K562 (cell line): ENCODE measurements around the gene RSPH6A. TPM values are rescaled to one million over a fixed set of nuclear protein-coding genes. Genes with fewer than 3 reads are reported as not detected.

Experiments
- CHCHD3 ChIP-seq: fragments of 250-450 bp; sonication (Bioruptor Pico); IDR thresholded peaks from 2 replicates; pipeline ENCODE4 v2.1.2; 2022; ENCODE audit warnings: mild to moderate bottlenecking
- EHMT2 ChIP-seq: fragments of 450-650 bp; IDR thresholded peaks from 2 replicates; pipeline ENCODE4 v1.6.1; 2018; ENCODE audit warnings: antibody characterized with exemption
- ELF2 ChIP-seq: fragments of 250-450 bp; sonication (Bioruptor Pico); IDR thresholded peaks from 2 replicates; pipeline ENCODE4 v1.5.0; 2021; ENCODE audit warnings: mild to moderate bottlenecking
- FOXJ3 ChIP-seq: sonication (generic); formaldehyde crosslinking; IDR thresholded peaks from 2 replicates; pipeline ENCODE4 v1.4.0; 2020; ENCODE audit warnings: mild to moderate bottlenecking, missing genetic modification reagents
- GATA2 ChIP-seq: sonication (generic); formaldehyde crosslinking; IDR thresholded peaks from 2 replicates; pipeline ENCODE4 v1.4.0; 2020; ENCODE audit warnings: mild to moderate bottlenecking, missing genetic modification reagents
- GTF2A2 ChIP-seq: IDR thresholded peaks from 2 replicates; pipeline ENCODE4 v1.6.1; 2016; ENCODE audit warnings: mild to moderate bottlenecking, missing genetic modification characterization, missing compliant biosample characterization
- HSF4 ChIP-seq: fragments of 250-450 bp; sonication (Bioruptor Pico); IDR thresholded peaks from 2 replicates; pipeline ENCODE4 v2.1.2; 2022; ENCODE audit warnings: mild to moderate bottlenecking, moderate library complexity, borderline replicate concordance
- MAZ ChIP-seq, 2 experiments: fragments of 450-650 bp in 1 of 2; sonication (generic) in 1 of 2; formaldehyde crosslinking; IDR thresholded peaks in 1 of 2; conservative IDR thresholded peaks in 1 of 2; 2 replicates each; pipeline versions ENCODE4 v1.4.0 to v1.5.0; 2020; ENCODE audit warnings: mild to moderate bottlenecking in 1 of 2, missing genetic modification reagents in 1 of 2
- PURB ChIP-seq: sonication (generic); formaldehyde crosslinking; IDR thresholded peaks from 2 replicates; pipeline ENCODE4 v1.9.0; 2021; ENCODE audit warnings: low read depth, mild to moderate bottlenecking, missing genetic modification reagents
- RBM34 ChIP-seq: fragments of 200-400 bp; formaldehyde crosslinking; IDR thresholded peaks from 2 replicates; pipeline ENCODE4 v1.6.1; 2018; ENCODE audit warnings: low read length, borderline replicate concordance; ENCODE audit not compliant: insufficient read depth
- RUNX1 ChIP-seq: sonication (generic); IDR thresholded peaks from 2 replicates; pipeline ENCODE4 v1.6.1; 2016; ENCODE audit warnings: antibody characterized with exemption, low read depth
- SMARCE1 ChIP-seq: fragments of 450-650 bp; IDR thresholded peaks from 2 replicates; pipeline ENCODE4 v1.7.1; 2016; ENCODE audit warnings: mild to moderate bottlenecking
- TEAD1 ChIP-seq, 2 experiments: fragments of 450-650 bp in 1 of 2; sonication (generic) in 1 of 2; formaldehyde crosslinking; IDR thresholded peaks; 2 replicates each; pipeline versions ENCODE4 v1.4.0 to v1.8.0; 2020 to 2022; ENCODE audit warnings: mild to moderate bottlenecking in 2 of 2, missing genetic modification reagents in 1 of 2
- THRB ChIP-seq: fragments of 450-650 bp; formaldehyde crosslinking; conservative IDR thresholded peaks from 2 replicates; pipeline ENCODE4 v1.4.0; 2022; ENCODE audit warnings: mild to moderate bottlenecking, missing genetic modification characterization
- ZNF253 ChIP-seq: fragments of 250-450 bp; sonication (Bioruptor Pico); conservative IDR thresholded peaks from 2 replicates; pipeline ENCODE4 v1.6.1; 2021; ENCODE audit warnings: mild to moderate bottlenecking
- ZNF316 ChIP-seq: fragments of 450-650 bp; IDR thresholded peaks from 2 replicates; pipeline ENCODE4 v1.6.1; 2016
- ZNF589 ChIP-seq: fragments of 200-800 bp; sonication (Bioruptor generic); IDR thresholded peaks from 2 replicates; pipeline ENCODE4 v1.6.1; 2016; ENCODE audit warnings: low read depth, missing genetic modification characterization, missing compliant biosample characterization
- polyA plus RNA-seq, 8 experiments: library from polyadenylated mRNA; depleted of rRNA in 4 of 8; stranded (reverse) in 5 of 8; unstranded in 3 of 8; fragments of >200 nt; fragmentation: Nextera tagmentation in 2 of 8; fragmentation: Illumina TruSeq in 1 of 8; extraction: Ambion mirVana in 2 of 8; extraction: Trizol in 1 of 8; gene quantifications; 2 replicates each; pipeline versions ENCODE4 v1.2.1 to v1.2.3, GENCODE V29; 2011 to 2014; ENCODE audit warnings: inconsistent platforms in 1 of 8, missing spikeins in 1 of 8
- total RNA-seq, 7 experiments: library from RNA; depleted of rRNA in 6 of 7; stranded (reverse); fragments of >200 nt in 6 of 7; fragmentation: Illumina TruSeq in 2 of 7; extraction: Trizol in 2 of 7; gene quantifications; 2 replicates each; pipeline versions ENCODE4 v1.2.1 to v1.2.3, GENCODE V29; 2011 to 2021; ENCODE audit warnings: low replicate concordance in 1 of 7
- TF ChIP-seq, protein P1 (sequence below), 2 experiments: fragments of 450-650 bp; conservative IDR thresholded peaks; 2 replicates each; pipeline ENCODE4 v1.6.1; 2017; ENCODE audit warnings: mild to moderate bottlenecking in 2 of 2, moderate library complexity in 2 of 2
- TF ChIP-seq, protein P2 (sequence below): fragments of 250-450 bp; sonication (Bioruptor Pico); IDR thresholded peaks from 2 replicates; pipeline ENCODE4 v1.5.0; 2021; ENCODE audit warnings: mild to moderate bottlenecking, borderline replicate concordance
- TF ChIP-seq, protein P3 (sequence below): fragments of 250-450 bp; sonication (Bioruptor Pico); IDR thresholded peaks from 2 replicates; pipeline ENCODE4 v1.8.0; 2022; ENCODE audit warnings: inconsistent platforms

RSPH6A gene
- total and polyA plus RNA-seq, 9 of the 15 experiments (the other 6 are each of a cell fraction or from before 2014, with no cell fraction given): 0.03 to 0.15 (median 0.07) TPM; not detected in 5

- TF ChIP-seq, protein P1, sequence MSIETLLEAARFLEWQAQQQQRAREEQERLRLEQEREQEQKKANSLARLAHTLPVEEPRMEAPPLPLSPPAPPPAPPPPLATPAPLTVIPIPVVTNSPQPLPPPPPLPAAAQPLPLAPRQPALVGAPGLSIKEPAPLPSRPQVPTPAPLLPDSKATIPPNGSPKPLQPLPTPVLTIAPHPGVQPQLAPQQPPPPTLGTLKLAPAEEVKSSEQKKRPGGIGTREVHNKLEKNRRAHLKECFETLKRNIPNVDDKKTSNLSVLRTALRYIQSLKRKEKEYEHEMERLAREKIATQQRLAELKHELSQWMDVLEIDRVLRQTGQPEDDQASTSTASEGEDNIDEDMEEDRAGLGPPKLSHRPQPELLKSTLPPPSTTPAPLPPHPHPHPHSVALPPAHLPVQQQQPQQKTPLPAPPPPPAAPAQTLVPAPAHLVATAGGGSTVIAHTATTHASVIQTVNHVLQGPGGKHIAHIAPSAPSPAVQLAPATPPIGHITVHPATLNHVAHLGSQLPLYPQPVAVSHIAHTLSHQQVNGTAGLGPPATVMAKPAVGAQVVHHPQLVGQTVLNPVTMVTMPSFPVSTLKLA (conservative IDR thresholded peaks at IDR 0.05): peak; percentile 87 to 95
- no peak for TF ChIP-seq EHMT2
- no peak for TF ChIP-seq ZNF316
- TF ChIP-seq ZNF253 (CRISPR knock-in tag): no peak
- no peak for TF ChIP-seq CHCHD3 (CRISPR knock-in tag)
- TF ChIP-seq GTF2A2 (tag): no peak
- TF ChIP-seq PURB (CRISPR knock-in tag): no peak
- no peak for TF ChIP-seq RBM34
- no peak for TF ChIP-seq HSF4 (CRISPR knock-in tag)
- no peak for TF ChIP-seq RUNX1
- TF ChIP-seq, protein P2, sequence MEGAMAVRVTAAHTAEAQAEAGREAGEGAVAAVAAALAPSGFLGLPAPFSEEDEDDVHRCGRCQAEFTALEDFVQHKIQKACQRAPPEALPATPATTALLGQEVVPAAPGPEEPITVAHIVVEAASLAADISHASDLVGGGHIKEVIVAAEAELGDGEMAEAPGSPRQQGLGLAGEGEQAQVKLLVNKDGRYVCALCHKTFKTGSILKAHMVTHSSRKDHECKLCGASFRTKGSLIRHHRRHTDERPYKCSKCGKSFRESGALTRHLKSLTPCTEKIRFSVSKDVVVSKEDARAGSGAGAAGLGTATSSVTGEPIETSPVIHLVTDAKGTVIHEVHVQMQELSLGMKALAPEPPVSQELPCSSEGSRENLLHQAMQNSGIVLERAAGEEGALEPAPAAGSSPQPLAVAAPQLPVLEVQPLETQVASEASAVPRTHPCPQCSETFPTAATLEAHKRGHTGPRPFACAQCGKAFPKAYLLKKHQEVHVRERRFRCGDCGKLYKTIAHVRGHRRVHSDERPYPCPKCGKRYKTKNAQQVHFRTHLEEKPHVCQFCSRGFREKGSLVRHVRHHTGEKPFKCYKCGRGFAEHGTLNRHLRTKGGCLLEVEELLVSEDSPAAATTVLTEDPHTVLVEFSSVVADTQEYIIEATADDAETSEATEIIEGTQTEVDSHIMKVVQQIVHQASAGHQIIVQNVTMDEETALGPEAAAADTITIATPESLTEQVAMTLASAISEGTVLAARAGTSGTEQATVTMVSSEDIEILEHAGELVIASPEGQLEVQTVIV: no peak
- TF ChIP-seq GATA2 (CRISPR knock-in tag): no peak
- TF ChIP-seq FOXJ3: no peak
- no peak for TF ChIP-seq ELF2 (CRISPR knock-in tag)
- 0 out of 2 replicates have a peak, but pooled peaks have one; percentile 63 for TF ChIP-seq THRB (CRISPR knock-in tag)
- no peak for TF ChIP-seq ZNF589 (CRISPR knock-in tag)
- TF ChIP-seq, protein P3, sequence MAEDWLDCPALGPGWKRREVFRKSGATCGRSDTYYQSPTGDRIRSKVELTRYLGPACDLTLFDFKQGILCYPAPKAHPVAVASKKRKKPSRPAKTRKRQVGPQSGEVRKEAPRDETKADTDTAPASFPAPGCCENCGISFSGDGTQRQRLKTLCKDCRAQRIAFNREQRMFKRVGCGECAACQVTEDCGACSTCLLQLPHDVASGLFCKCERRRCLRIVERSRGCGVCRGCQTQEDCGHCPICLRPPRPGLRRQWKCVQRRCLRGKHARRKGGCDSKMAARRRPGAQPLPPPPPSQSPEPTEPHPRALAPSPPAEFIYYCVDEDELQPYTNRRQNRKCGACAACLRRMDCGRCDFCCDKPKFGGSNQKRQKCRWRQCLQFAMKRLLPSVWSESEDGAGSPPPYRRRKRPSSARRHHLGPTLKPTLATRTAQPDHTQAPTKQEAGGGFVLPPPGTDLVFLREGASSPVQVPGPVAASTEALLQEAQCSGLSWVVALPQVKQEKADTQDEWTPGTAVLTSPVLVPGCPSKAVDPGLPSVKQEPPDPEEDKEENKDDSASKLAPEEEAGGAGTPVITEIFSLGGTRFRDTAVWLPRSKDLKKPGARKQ (CRISPR knock-in tag): no peak
- no peak for TF ChIP-seq SMARCE1
- peak; percentile 78 to 93 for TF ChIP-seq MAZ (CRISPR knock-in tag; conservative IDR thresholded peaks at IDR 0.05 in 1 of 2, IDR thresholded peaks at IDR 0.05 in 1 of 2)
- no peak; a peak in 2 of 4 replicates for TF ChIP-seq TEAD1 (CRISPR knock-in tag; IDR thresholded peaks at IDR 0.05)
Measured at GRCh38 chr19:45770192-45771101, 44.7 kb downstream of the RSPH6A start (continued).
